ENCODE measurements around the gene MAP3K14. TPM values are rescaled to one million over a fixed set of nuclear protein-coding genes. Genes with fewer than 3 reads are reported as not detected.

Gene MAP3K14
- total and polyA plus RNA-seq, 7 donors: 12.4 to 53.5 (median 24.6) TPM

- peaks cover 87% of the 10 kb centered on the region for H3K4me1 ChIP-seq
- peak overlapping the region; percentile 93 for H3K4me3 ChIP-seq
Observed at GRCh38 chr17:45311401-45311759, 5.4 kb downstream of the MAP3K14 start.

DNA sequence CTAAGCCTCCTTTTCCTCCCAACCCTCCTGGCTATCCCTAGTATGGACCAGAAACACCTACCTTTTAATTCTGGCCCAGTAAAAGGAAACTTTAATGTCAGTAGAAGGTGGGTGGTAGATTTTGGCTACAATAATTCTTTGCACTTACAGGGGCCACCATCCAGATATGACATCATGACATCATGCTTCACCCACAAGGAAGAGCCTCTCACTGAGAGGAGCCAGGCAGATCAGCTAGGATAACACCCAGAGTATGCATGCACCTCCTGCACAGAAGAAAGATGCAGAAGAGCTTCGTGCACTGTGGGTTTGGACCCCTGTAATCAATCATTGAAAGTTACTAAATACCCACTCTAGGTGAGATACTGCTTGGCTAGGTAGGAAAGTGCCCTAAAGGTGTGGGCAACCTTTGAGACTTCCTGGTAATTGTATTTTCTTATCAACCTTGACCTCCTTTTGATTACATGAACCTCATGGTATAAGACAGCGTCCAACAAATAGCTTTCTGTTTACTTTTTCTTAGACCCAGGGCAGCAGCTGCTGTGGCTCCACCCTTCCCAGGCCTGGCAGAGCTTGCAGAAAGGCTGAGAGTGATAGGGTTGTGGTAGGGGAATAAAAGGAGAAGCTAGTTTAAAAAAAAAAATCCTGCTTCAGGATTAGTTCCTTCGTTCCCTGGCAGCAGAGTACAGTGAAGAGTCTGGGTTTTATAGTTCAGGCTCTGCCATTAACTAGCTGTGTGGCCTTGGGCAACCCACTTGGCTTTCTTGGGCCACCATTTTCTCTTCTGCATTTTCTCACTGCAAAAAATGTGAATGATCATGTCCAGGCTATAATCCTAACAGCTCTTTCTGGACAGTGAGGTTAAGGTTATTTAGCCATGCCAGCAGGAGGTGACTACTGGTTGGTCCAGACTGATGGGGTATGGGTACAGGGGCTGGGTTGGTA is 6.2 kb downstream of the MAP3K14 start:
- DNase-seq (peak in 1 of 2 donors; percentile 69), ATAC-seq (peak in 2 of 4 donors; percentile 38 to 52)
- peak overlapping the region; percentile 94 for H3K27ac ChIP-seq
- WGBS, 3 donors: 14 to 22% (median 20%) methylated on average over 3 of the region's 3 CpGs
- intact Hi-C loops (cut with DNase I): loop anchor here in 1 of 2 donors (10.0 kb wide), 1 partner anchor 46 kb away; the partner anchor contains the start of gene SPATA32
- no peaks in the 10 kb centered on the region for H3K9me3 ChIP-seq
- peaks cover 0 to 5% of the 10 kb centered on the region in 2 donors for H3K36me3 ChIP-seq (ENCODE audit: insufficient read depth in 1 of 2, low read depth in 1 of 2)
- peak overlapping the region; percentile 93 for H3K4me3 ChIP-seq
- H3K4me1 ChIP-seq: peaks cover 95% of the 10 kb centered on the region
- no peaks in the 10 kb centered on the region for H3K27me3 ChIP-seq (ENCODE audit: insufficient read depth in 3 of 3, low read length in 2 of 3)
- TF ChIP-seq, protein P1, sequence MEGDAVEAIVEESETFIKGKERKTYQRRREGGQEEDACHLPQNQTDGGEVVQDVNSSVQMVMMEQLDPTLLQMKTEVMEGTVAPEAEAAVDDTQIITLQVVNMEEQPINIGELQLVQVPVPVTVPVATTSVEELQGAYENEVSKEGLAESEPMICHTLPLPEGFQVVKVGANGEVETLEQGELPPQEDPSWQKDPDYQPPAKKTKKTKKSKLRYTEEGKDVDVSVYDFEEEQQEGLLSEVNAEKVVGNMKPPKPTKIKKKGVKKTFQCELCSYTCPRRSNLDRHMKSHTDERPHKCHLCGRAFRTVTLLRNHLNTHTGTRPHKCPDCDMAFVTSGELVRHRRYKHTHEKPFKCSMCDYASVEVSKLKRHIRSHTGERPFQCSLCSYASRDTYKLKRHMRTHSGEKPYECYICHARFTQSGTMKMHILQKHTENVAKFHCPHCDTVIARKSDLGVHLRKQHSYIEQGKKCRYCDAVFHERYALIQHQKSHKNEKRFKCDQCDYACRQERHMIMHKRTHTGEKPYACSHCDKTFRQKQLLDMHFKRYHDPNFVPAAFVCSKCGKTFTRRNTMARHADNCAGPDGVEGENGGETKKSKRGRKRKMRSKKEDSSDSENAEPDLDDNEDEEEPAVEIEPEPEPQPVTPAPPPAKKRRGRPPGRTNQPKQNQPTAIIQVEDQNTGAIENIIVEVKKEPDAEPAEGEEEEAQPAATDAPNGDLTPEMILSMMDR (IDR thresholded peaks at IDR 0.05): no peak

More at GRCh38 chr17:45311401-45311759, 5.4 kb downstream of the MAP3K14 start:
- H3K27ac ChIP-seq: peak overlapping the region; percentile 94
- no peaks in the 10 kb centered on the region for H3K9me3 ChIP-seq
- intact Hi-C loops (cut with DNase I): loop anchor here in 1 of 2 donors (10.0 kb wide), 1 partner anchor 47 kb away; the partner anchor contains the start of gene SPATA32
- H3K36me3 ChIP-seq (ENCODE audit: insufficient read depth in 1 of 2, low read depth in 1 of 2): peaks cover 0 to 5% of the 10 kb centered on the region in 2 donors
- TF ChIP-seq, protein P1 (IDR thresholded peaks at IDR 0.05): peak; percentile 14
- peak; percentile 11 to 27 (median 24) for ATAC-seq
- no peaks in the 10 kb centered on the region for H3K27me3 ChIP-seq (ENCODE audit: insufficient read depth in 3 of 3, low read length in 2 of 3)
- no peak for DNase-seq
- WGBS, 3 donors: 28 to 39% (median 30%) methylated on average over 4 of the region's 4 CpGs

DNA sequence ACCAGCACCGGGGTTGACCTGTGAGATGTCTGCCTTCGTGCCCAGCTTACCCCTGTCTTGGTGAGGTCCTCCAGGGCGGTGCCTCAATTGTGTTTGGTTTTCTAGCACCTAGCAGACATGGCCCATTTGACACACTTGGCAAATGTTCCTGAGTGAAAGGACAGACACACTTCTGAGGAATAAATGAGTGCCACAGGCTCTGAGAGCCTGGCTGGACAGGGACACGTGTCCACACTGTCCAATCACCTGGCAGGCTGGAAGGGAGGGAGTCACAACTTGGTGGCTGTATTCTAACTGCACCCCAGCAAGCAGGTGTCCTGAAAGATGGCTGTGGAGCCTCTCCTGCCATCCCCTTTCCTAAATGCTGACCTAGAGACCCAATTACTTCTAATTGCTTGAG is 7.4 kb downstream of the MAP3K14 start:
- intact Hi-C loops (cut with DNase I): no loop called here
- no peak overlapping the region for H3K4me3 ChIP-seq
- peaks cover 94% of the 10 kb centered on the region for H3K4me1 ChIP-seq
- 79 to 84% (median 81%) methylated on average over 4 of the region's 4 CpGs for WGBS, 3 donors
- TF ChIP-seq, protein P1 (IDR thresholded peaks at IDR 0.05): no peak
- peaks cover 0 to 5% of the 10 kb centered on the region in 2 donors for H3K36me3 ChIP-seq (ENCODE audit: insufficient read depth in 1 of 2, low read depth in 1 of 2)
- DNase-seq: no peak
- H3K9me3 ChIP-seq: no peaks in the 10 kb centered on the region
- no peak for ATAC-seq
- H3K27me3 ChIP-seq (ENCODE audit: insufficient read depth in 3 of 3, low read length in 2 of 3): no peaks in the 10 kb centered on the region
- peak overlapping the region; percentile 94 for H3K27ac ChIP-seq

DNA sequence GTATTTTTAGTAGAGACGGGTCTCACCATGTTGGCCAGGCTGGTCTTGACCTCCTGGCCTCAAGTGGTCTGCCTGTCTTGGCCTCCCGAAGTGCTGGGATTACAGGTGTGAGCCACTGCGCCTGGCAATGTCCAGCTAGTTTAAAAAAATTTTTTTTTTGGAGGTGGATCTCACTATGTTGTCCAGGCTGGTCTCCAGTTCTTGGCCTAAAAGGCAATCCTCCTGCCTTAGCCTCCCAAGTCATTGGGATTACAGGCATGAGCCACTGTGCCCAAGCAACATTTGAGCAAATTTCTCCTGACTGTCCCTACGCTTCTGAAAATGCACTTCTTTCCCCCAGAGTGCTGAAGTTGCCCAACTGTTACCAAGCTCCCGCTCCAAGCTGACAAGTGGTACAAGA is 8.0 kb downstream of the MAP3K14 start:
- Histone ChIP-seq H3K36me3 (ENCODE audit: insufficient read depth in 1 of 2, low read depth in 1 of 2) (peaks cover 0 to 5% of the 10 kb centered on the region in 2 donors), H3K4me3 (no peak overlapping the region), H3K4me1 (peaks cover 91% of the 10 kb centered on the region), H3K9me3 (no peaks in the 10 kb centered on the region), H3K27me3 (ENCODE audit: insufficient read depth in 3 of 3, low read length in 2 of 3) (no peaks in the 10 kb centered on the region), H3K27ac (peak overlapping the region; percentile 94)
- intact Hi-C loops (cut with DNase I): no loop called here
- ATAC-seq: no peak
- 93 to 99% (median 94%) methylated on average over 5 of the region's 5 CpGs for WGBS, 3 donors
- TF ChIP-seq, protein P1 (IDR thresholded peaks at IDR 0.05): no peak
- DNase-seq: no peak
